ENCODE results near the gene SHC3.

Gene SHC3

DNA sequence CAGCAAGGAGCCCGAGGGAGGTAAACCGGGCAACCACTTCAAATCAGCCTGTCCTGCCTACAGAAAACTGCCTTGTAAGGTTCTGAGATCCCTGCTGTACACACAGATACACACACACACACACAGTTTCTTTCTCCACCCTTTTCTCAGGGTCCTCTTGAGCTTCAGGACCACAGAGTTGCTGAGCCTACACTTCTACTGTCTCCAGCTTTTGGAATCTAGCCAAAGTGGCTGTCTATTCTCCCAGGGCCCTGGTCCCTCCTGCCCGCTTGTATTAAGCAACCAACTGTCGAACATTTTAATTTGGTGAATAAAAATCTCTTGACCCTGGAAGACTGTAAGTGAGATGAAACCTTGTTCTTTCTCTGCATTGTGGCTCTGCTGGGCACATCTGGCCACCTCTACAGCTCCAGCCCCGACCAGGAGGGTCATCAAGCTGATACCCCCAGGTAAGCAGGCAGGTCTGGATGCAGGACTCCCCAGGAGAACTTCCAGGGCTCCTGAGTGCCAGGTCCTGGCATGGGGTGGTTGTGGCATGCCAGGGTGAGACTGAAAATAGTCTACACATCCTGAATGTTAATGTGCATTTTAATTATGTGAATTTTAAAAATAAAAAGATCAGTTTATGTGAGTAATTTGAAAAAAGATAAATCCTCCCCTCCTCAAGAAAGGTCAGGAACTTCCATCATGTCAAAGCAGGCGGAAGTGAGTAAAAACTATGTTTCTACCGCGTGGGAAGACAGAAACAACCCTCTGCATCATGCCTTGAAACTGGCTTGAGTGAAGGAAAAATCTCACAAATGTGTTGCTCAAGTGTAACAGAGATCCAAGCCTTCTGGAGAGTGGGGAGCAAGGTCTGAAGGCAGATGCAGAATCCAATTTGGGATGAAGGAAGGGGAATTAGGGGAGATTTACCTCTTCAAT, 202.4 kb downstream of the SHC3 start:
- no peak for TF ChIP-seq CTCF (IDR thresholded peaks at IDR 0.05; ENCODE audit: control insufficient read depth, extremely low read depth, insufficient read depth)
- no peak overlapping the region for H3K4me3 ChIP-seq (ENCODE audit: low read depth, low read length)
- DNase-seq (ENCODE audit: low read depth): no peak

DNA sequence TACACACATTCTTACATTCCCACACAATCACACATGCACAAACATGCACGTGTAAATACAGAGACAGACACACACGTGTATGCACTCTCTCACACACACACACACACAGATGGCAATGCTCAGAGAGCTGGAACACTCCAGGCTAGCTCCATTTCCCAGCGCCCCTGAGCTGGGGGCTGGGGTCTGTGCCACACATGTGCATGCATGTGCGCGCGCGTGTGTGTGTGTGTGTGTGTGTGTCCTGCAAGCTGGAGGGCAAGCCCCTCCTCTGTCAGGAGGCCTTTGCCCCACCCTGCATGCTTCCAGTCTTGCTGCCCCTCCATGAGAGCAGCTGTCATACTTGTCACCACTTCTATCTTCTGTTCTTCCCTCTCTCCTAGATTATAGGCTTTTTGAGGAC, 204.0 kb downstream of the SHC3 start:
- TF ChIP-seq CTCF (IDR thresholded peaks at IDR 0.05; ENCODE audit: control insufficient read depth, extremely low read depth, insufficient read depth): no peak

GRCh38 chr9:88973281-88974045, 205.2 kb downstream of the SHC3 start:
- no peak for TF ChIP-seq CTCF (IDR thresholded peaks at IDR 0.05; ENCODE audit: control insufficient read depth, extremely low read depth, insufficient read depth)
- DNase-seq (ENCODE audit: low read depth): no peak

More for the DNA sequence above, 204.0 kb downstream of the SHC3 start:
- no peak for DNase-seq (ENCODE audit: low read depth)
- H3K4me3 ChIP-seq (ENCODE audit: low read depth, low read length): no peak overlapping the region

GRCh38 chr9:88972401-88972800, 206.2 kb downstream of the SHC3 start:
- no peak overlapping the region for H3K4me3 ChIP-seq (ENCODE audit: low read depth, low read length)
- no peak for TF ChIP-seq CTCF (IDR thresholded peaks at IDR 0.05; ENCODE audit: control insufficient read depth, extremely low read depth, insufficient read depth)
- no peak for DNase-seq (ENCODE audit: low read depth)

More at GRCh38 chr9:88973281-88974045, 205.2 kb downstream of the SHC3 start:
- H3K4me3 ChIP-seq (ENCODE audit: low read depth, low read length): no peak overlapping the region

- TF ChIP-seq CTCF (IDR thresholded peaks at IDR 0.05; ENCODE audit: control insufficient read depth, extremely low read depth, insufficient read depth): no peak
- no peak overlapping the region for H3K4me3 ChIP-seq (ENCODE audit: low read depth, low read length)
- DNase-seq (ENCODE audit: low read depth): no peak
Observed at GRCh38 chr9:88971131-88971960, 207.3 kb downstream of the SHC3 start.

GRCh38 chr9:88969646-88970373, 208.8 kb downstream of the SHC3 start:
- DNase-seq (ENCODE audit: low read depth): no peak
- TF ChIP-seq CTCF (IDR thresholded peaks at IDR 0.05; ENCODE audit: control insufficient read depth, extremely low read depth, insufficient read depth): no peak
- H3K4me3 ChIP-seq (ENCODE audit: low read depth, low read length): no peak overlapping the region

Measured in LNCaP clone FGC (cell line).